Loucy (cell line): ENCODE data around the gene GRID1.

Experiments
- CTCF ChIP-seq: fragments of 200-600 bp; sonication (generic); conservative IDR thresholded peaks from 2 replicates; pipeline ENCODE4 v1.5.1; 2014; ENCODE audit warnings: mild to moderate bottlenecking, antibody characterized with exemption, low read length
- EZH2phosphoT487 ChIP-seq: fragments of 200-600 bp; IDR thresholded peaks from 2 replicates; pipeline ENCODE4 v1.6.1; 2018; ENCODE audit warnings: antibody characterized with exemption, mild to moderate bottlenecking, moderate library complexity, borderline replicate concordance

GRCh38 chr10:86072413-86072812 lies 294.2 kb downstream of the GRID1 start:
- TF ChIP-seq CTCF (no peak), EZH2phosphoT487 (no peak)
